ENCODE measurements around the gene SAP30BP. TPM values are rescaled to one million over a fixed set of nuclear protein-coding genes. Genes with fewer than 3 reads are reported as not detected.

The SAP30BP gene
- total RNA-seq, 1 experiment from 2014 or later, result 80.3 TPM

- TF ChIP-seq EZH2 (IDR thresholded peaks at IDR 0.05; ENCODE audit: low read depth), result no peak
- peak; percentile 72 for TF ChIP-seq CTCF (conservative IDR thresholded peaks at IDR 0.05)
- no peak overlapping the region for H2AFZ ChIP-seq
- no peaks in the 10 kb centered on the region for H3K79me2 ChIP-seq (ENCODE audit: low read depth)
- no peaks in the 10 kb centered on the region for H3K4me1 ChIP-seq (replicated peaks; ENCODE audit: insufficient read depth)
- no TSS peak for BruUV-seq (replicated peaks)
- H3F3A ChIP-seq (ENCODE audit: insufficient read depth, low read depth), result peaks cover 10% of the 10 kb centered on the region; the same call in 1 of the 2 replicates
- H3K4me2 ChIP-seq, result no peak overlapping the region
- H3K27ac ChIP-seq, result no peak overlapping the region
- peaks cover 5% of the 10 kb centered on the region; the same call in 1 of the 2 replicates for H4K20me1 ChIP-seq (ENCODE audit: insufficient read depth)
- no peaks in the 10 kb centered on the region for H3K9me3 ChIP-seq (ENCODE audit: insufficient read depth, low read depth)
- no peak overlapping the region for H3K4me3 ChIP-seq
- peaks cover 4% of the 10 kb centered on the region; the same call in 1 of the 2 replicates for H3K36me3 ChIP-seq (ENCODE audit: low read depth)
- POLR2A ChIA-PET (ENCODE audit: unreplicated experiment), result interaction anchor here (0.6 kb wide), 1 partner anchor 14 kb away, joined by 3 read pairs; the partner anchor contains the start of genes RECQL5 and SAP30BP
- no peaks in the 10 kb centered on the region for H3K27me3 ChIP-seq (ENCODE audit: insufficient read depth, low read depth)
- CTCF ChIA-PET, result interaction anchor here (1.4 to 3.9 kb wide), 3 partner anchors 15 to 52 kb away, joined by 4 to 35 read pairs (median 4); partner anchors contain the start of gene SMIM5
- DNase-seq, result peak in 1 of 2 experiments; percentile 37
- H3K9me2 ChIP-seq (ENCODE audit: insufficient read depth), result no peaks in the 10 kb centered on the region
- intact Hi-C loops (cut with micrococcal nuclease; ENCODE audit: unreplicated experiment), result no loop called here
Observed at GRCh38 chr17:75652934-75653549, 14.1 kb upstream of the SAP30BP start.

GRCh38 chr17:75654176-75654575, 13.0 kb upstream of the SAP30BP start:
- BruUV-seq (replicated peaks), result no TSS peak
- POLR2A ChIA-PET (ENCODE audit: unreplicated experiment), result interaction anchor here (0.6 kb wide), 1 partner anchor 12 kb away, joined by 5 read pairs; no protein-coding TSS in a partner anchor
- H3K4me2 ChIP-seq, result no peak overlapping the region

GRCh38 chr17:75658237-75658636, 8.9 kb upstream of the SAP30BP start:
- CTCF ChIA-PET, result interaction anchor here (1.5 kb wide), 1 partner anchor 25 kb away, joined by 9 read pairs; the partner anchor contains the start of gene SMIM5
- TF ChIP-seq EZH2 (IDR thresholded peaks at IDR 0.05; ENCODE audit: low read depth), result no peak
- TF ChIP-seq CTCF (conservative IDR thresholded peaks at IDR 0.05), result no peak
- peaks cover 6% of the 10 kb centered on the region for H3F3A ChIP-seq (ENCODE audit: insufficient read depth, low read depth)
- no peak overlapping the region for H3K4me3 ChIP-seq
- peaks cover 4% of the 10 kb centered on the region; the same call in 1 of the 2 replicates for H3K36me3 ChIP-seq (ENCODE audit: low read depth)
- POLR2A ChIA-PET (ENCODE audit: unreplicated experiment), result interaction anchor here (0.6 to 0.9 kb wide), 3 partner anchors 13 to 122 kb away, joined by 3 to 7 read pairs (median 5); no protein-coding TSS in a partner anchor
- intact Hi-C loops (cut with micrococcal nuclease; ENCODE audit: unreplicated experiment), result no loop called here
- H3K27ac ChIP-seq, result no peak overlapping the region
- H3K27me3 ChIP-seq (ENCODE audit: insufficient read depth, low read depth), result no peaks in the 10 kb centered on the region
- H3K4me2 ChIP-seq, result no peak overlapping the region
- H3K9me2 ChIP-seq (ENCODE audit: insufficient read depth), result no peaks in the 10 kb centered on the region
- no peaks in the 10 kb centered on the region for H3K4me1 ChIP-seq (replicated peaks; ENCODE audit: insufficient read depth)
- no peak overlapping the region for H2AFZ ChIP-seq
- no peaks in the 10 kb centered on the region for H3K9me3 ChIP-seq (ENCODE audit: insufficient read depth, low read depth)
- no peaks in the 10 kb centered on the region for H3K79me2 ChIP-seq (ENCODE audit: low read depth)
- DNase-seq, result no peak
- H4K20me1 ChIP-seq (ENCODE audit: insufficient read depth), result peaks cover 5% of the 10 kb centered on the region; the same call in 1 of the 2 replicates
- BruUV-seq (replicated peaks), result no TSS peak

More at GRCh38 chr17:75654176-75654575, 13.0 kb upstream of the SAP30BP start:
- no peak overlapping the region for H3K4me3 ChIP-seq
- H2AFZ ChIP-seq, result no peak overlapping the region
- TF ChIP-seq CTCF (conservative IDR thresholded peaks at IDR 0.05) (peak; percentile 34; the same call in 1 of the 2 replicates), EZH2 (IDR thresholded peaks at IDR 0.05; ENCODE audit: low read depth) (no peak)
- CTCF ChIA-PET, result interaction anchor here (0.6 to 3.9 kb wide), 9 partner anchors 9 to 299 kb away, joined by 3 to 35 read pairs (median 6); partner anchors contain the start of gene SMIM5
- no peaks in the 10 kb centered on the region for H3K9me3 ChIP-seq (ENCODE audit: insufficient read depth, low read depth)
- intact Hi-C loops (cut with micrococcal nuclease; ENCODE audit: unreplicated experiment), result loop anchor here (1.0 kb wide), 1 partner anchor 21 kb away; the partner anchor contains the start of gene SMIM5
- H3K36me3 ChIP-seq (ENCODE audit: low read depth), result peaks cover 4% of the 10 kb centered on the region; the same call in 1 of the 2 replicates
- H4K20me1 ChIP-seq (ENCODE audit: insufficient read depth), result peaks cover 5% of the 10 kb centered on the region; the same call in 1 of the 2 replicates
- H3K27ac ChIP-seq, result no peak overlapping the region
- H3K79me2 ChIP-seq (ENCODE audit: low read depth), result no peaks in the 10 kb centered on the region
- no peaks in the 10 kb centered on the region for H3K27me3 ChIP-seq (ENCODE audit: insufficient read depth, low read depth)
- H3K9me2 ChIP-seq (ENCODE audit: insufficient read depth), result no peaks in the 10 kb centered on the region
- no peak for DNase-seq
- peaks cover 10% of the 10 kb centered on the region for H3F3A ChIP-seq (ENCODE audit: insufficient read depth, low read depth)
- no peaks in the 10 kb centered on the region for H3K4me1 ChIP-seq (replicated peaks; ENCODE audit: insufficient read depth)

All from PC-9 (cell line).